Mammary epithelial cell (primary cell): ENCODE data around the gene PNMA6E.

ENCODE experiments used
- CTCF ChIP-seq, 2 donors: IDR thresholded peaks in 1 of 2; conservative IDR thresholded peaks in 1 of 2; 2 replicates each; pipeline ENCODE4 v1.5.1; 2011 to 2012; ENCODE audit warnings: inconsistent platforms in 2 of 2, low read length in 2 of 2, mild to moderate bottlenecking in 2 of 2, control low read depth in 1 of 2, low read depth in 1 of 2; ENCODE audit not compliant: insufficient read depth in 1 of 2; ENCODE audit errors: extremely low read depth in 1 of 2
- EZH2 ChIP-seq: IDR thresholded peaks from 2 replicates; pipeline ENCODE4 v1.6.1; 2012; ENCODE audit warnings: low read length, inconsistent platforms, borderline replicate concordance

DNA sequence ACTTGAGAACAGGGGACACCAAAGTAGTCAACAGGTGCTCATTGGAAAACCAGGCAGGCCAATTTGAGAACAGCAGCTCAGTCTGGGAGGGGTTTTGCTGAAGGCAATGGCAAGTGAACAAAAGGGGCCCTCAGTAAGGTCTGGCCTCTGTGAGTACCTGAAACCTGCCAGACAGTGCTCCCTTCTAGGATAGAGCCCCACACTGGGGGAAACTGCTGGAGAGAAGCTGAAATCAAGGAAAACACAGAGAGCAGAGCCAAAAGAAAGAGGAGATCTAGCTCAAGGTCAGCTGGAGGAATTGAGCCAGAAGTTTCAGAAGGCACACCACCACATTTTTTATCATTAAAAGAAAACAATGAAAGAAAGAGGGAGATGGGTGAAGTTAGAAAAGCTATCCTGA, 28.2 kb downstream of the PNMA6E start:
- TF ChIP-seq CTCF (conservative IDR thresholded peaks at IDR 0.05 in 1 of 2, IDR thresholded peaks at IDR 0.05 in 1 of 2; ENCODE audit: extremely low read depth in 1 of 2, insufficient read depth in 1 of 2, low read depth in 1 of 2, low read length in 2 of 2) (no peak), EZH2 (no peak)
